HCT116 (cell line): Measurements from ENCODE around the gene CA10. TPM values are rescaled to one million over a fixed set of nuclear protein-coding genes. Genes with fewer than 3 reads are reported as not detected.

ENCODE experiments used
- ATAC-seq: fragments of 200-7000 bp; cut with Tn5 transposase; 2 replicates; pipeline ENCODE4 v1.9.1; 2020; ENCODE audit warnings: mild to moderate bottlenecking, moderate library complexity
- BruUV-seq: library from RNA; stranded (reverse); fragments of 400-500 nt; replicated peaks from 2 replicates; lab custom pipeline; 2021; lab: Mats Ljungman, UMichigan
- CTCF ChIA-PET: fragments of 300-600 bp; sonication (Branson Sonifier 250); formaldehyde crosslinking; loops from one replicate; lab custom pipeline; 2021; ENCODE audit warnings: antibody characterized with exemption; lab: Charles Lee
- POLR2A ChIA-PET: fragments of 300-600, 350-600 bp; sonication (Branson Sonifier 250); formaldehyde crosslinking; loops from one replicate; lab custom pipeline; 2021; ENCODE audit warnings: antibody characterized with exemption; lab: Charles Lee
- RAD21 ChIA-PET, 2 experiments: fragments of 300-600 bp; sonication (Branson Sonifier 250); formaldehyde crosslinking; loops; one replicate each; lab custom pipeline; 2023; ENCODE audit warnings: low total read pairs in 2 of 2; ENCODE audit not compliant: uncharacterized antibody in 2 of 2, unreplicated experiment in 2 of 2, low non-redundant PET in 1 of 2; lab: Charles Lee
- DNase-seq: peaks from one replicate; pipeline ENCODE4 v3.0.0-alpha.2; 2010; ENCODE audit warnings: low read depth, low spot score
- H2AFZ ChIP-seq: fragments of 200-600 bp; shearing (Covaris generic), sonication (generic); 2 replicates; pipeline ENCODE4 v1.6.1; 2017; ENCODE audit warnings: low read depth, mixed run types, mixed read lengths, antibody characterized with exemption, low read length; ENCODE audit not compliant: poor library complexity, severe bottlenecking
- H3K27ac ChIP-seq: 2 replicates; pipeline ENCODE4 v1.5.1; 2012; ENCODE audit warnings: low read depth, low read length
- H3K27me3 ChIP-seq: fragments of 200-600 bp; sonication (generic); 2 replicates; pipeline ENCODE4 v1.6.1; 2016; ENCODE audit warnings: mixed run types, low read length, mixed read lengths; ENCODE audit not compliant: insufficient read depth
- H3K36me3 ChIP-seq, 2 experiments: fragments of 200-500 bp in 1 of 2; fragments of 200-600 bp in 1 of 2; sonication (Bioruptor generic) in 1 of 2; sonication (generic) in 1 of 2; 2 replicates each; pipeline versions ENCODE4 v1.5.1 to v1.6.1; 2014 to 2016; ENCODE audit warnings: low read length in 2 of 2, inconsistent platforms in 1 of 2, mixed read lengths in 1 of 2, mixed run types in 1 of 2; ENCODE audit not compliant: insufficient read depth in 2 of 2, control insufficient read depth in 1 of 2
- H3K4me1 ChIP-seq, 2 experiments: fragments of 200-600 bp in 1 of 2; sonication (generic) in 1 of 2; 2 replicates each; pipeline versions ENCODE4 v1.5.1 to v1.6.1; 2012 to 2017; ENCODE audit warnings: low read length in 2 of 2, inconsistent platforms in 1 of 2, mild to moderate bottlenecking in 1 of 2, mixed read lengths in 1 of 2, mixed run types in 1 of 2, moderate library complexity in 1 of 2; ENCODE audit not compliant: insufficient read depth in 2 of 2, control insufficient read depth in 1 of 2
- H3K4me2 ChIP-seq: fragments of 200-600 bp; sonication (generic); 2 replicates; pipeline ENCODE4 v1.6.1; 2017; ENCODE audit warnings: mixed run types, low read length, mixed read lengths
- H3K4me3 ChIP-seq, 2 experiments: fragments of 200-600 bp in 1 of 2; sonication (generic) in 1 of 2; replicated peaks in 1 of 2; 2 replicates each; pipeline ENCODE4 v1.5.1; 2011 to 2016; ENCODE audit warnings: low read length in 2 of 2, control low read depth in 1 of 2, low read depth in 1 of 2, mild to moderate bottlenecking in 1 of 2, mixed read lengths in 1 of 2, mixed run types in 1 of 2
- H3K79me2 ChIP-seq: fragments of 200-600 bp; sonication (generic); 2 replicates; pipeline ENCODE4 v1.6.1; 2017; ENCODE audit warnings: mild to moderate bottlenecking, mixed run types, low read length, moderate library complexity, mixed read lengths; ENCODE audit not compliant: insufficient read depth
- H3K9ac ChIP-seq: fragments of 200-600 bp; sonication (generic); 2 replicates; pipeline ENCODE4 v1.6.1; 2016; ENCODE audit warnings: low read length, mixed read lengths
- H3K9me2 ChIP-seq: fragments of 200-600 bp; sonication (generic), shearing (Covaris generic); 2 replicates; pipeline ENCODE4 v1.6.1; 2017; ENCODE audit warnings: mixed run types, mild to moderate bottlenecking, moderate library complexity; ENCODE audit not compliant: insufficient read depth
- H3K9me3 ChIP-seq, 2 experiments: fragments of 200-500 bp in 1 of 2; fragments of 200-600 bp in 1 of 2; sonication (Bioruptor generic) in 1 of 2; sonication (generic) in 1 of 2; 2 replicates each; pipeline ENCODE4 v1.6.1; 2014 to 2017; ENCODE audit warnings: low read length in 2 of 2, mixed read lengths in 2 of 2, inconsistent platforms in 1 of 2, low read depth in 1 of 2, mild to moderate bottlenecking in 1 of 2, mixed run types in 1 of 2, moderate library complexity in 1 of 2; ENCODE audit not compliant: control insufficient read depth in 1 of 2, insufficient read depth in 1 of 2
- H4K20me1 ChIP-seq: fragments of 200-600 bp; sonication (generic), shearing (Covaris generic); 2 replicates; pipeline ENCODE4 v1.6.1; 2017; ENCODE audit warnings: mixed run types, mild to moderate bottlenecking, moderate library complexity; ENCODE audit not compliant: insufficient read depth
- CEBPB ChIP-seq: IDR thresholded peaks from 2 replicates; pipeline ENCODE4 v1.6.1; 2012; ENCODE audit warnings: low read depth
- EGR1 ChIP-seq: IDR thresholded peaks from 2 replicates; pipeline ENCODE4 v1.6.1; 2012; ENCODE audit warnings: low read depth
- EZH2phosphoT487 ChIP-seq: fragments of 200-600 bp; IDR thresholded peaks from 2 replicates; pipeline ENCODE4 v1.6.1; 2018; ENCODE audit warnings: antibody characterized with exemption, borderline replicate concordance
- REST ChIP-seq: IDR thresholded peaks from 2 replicates; pipeline ENCODE4 v1.6.1; 2012; ENCODE audit warnings: low read depth
- ZBTB33 ChIP-seq: IDR thresholded peaks from 2 replicates; pipeline ENCODE4 v1.6.1; 2011; ENCODE audit warnings: mild to moderate bottlenecking, low read length, moderate library complexity; ENCODE audit not compliant: insufficient replicate concordance; ENCODE audit errors: extremely low read depth
- intact Hi-C: fragments of 100-400 bp; cut with micrococcal nuclease; formaldehyde crosslinking; loops from 2 replicates; pipeline ENCODE4 v1.10.0; 2022
- total RNA-seq: library from RNA; stranded (reverse); gene quantifications from one replicate; pipeline ENCODE4 v1.2.1, GENCODE V29; 2021; ENCODE audit not compliant: unreplicated experiment

CA10 gene
- total RNA-seq, 1 experiment from 2014 or later: not detected

DNA sequence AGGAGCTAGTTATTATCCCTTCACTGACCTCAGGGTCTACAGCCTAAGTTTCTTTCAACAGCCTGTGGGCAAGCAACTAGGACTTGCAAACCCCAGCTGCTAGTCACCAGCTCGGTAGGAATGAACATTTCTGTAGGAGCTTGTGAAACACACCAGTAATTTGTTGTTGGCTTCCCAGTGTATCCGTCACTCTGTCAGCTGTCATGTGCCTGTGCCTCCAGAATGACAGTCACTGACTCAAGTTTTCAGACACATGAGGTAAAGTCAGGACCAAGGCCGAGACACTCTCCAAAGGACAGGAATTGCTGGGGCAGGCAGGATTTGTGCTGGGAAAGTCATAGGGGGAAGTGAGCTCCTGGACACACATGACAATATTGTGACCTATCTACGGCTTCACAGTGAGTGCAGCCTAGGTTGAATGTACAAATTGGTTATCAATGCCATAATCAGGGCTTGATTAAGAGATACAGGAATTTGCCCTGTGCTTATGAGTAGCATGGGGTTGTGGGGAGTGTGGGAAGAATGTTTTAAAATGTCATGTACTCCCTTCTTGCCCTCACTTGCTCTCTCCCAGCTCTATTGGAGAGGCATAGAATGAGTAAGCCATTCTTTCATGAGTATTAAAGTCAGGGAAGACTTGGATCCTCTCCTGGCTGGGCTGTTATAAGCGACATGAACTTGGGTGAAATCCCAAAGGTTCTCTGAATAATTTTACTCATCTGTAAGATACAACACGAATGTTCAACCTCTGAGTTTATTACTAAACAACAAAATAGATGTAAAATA lies 506.8 kb downstream of the CA10 start:
- TF ChIP-seq EGR1: no peak
- no peak for TF ChIP-seq REST
- TF ChIP-seq EZH2phosphoT487: no peak
- TF ChIP-seq ZBTB33: no peak
- TF ChIP-seq CEBPB: no peak
- TF ChIP-seq, all 23 proteins: peak for 0
- Histone ChIP-seq H3K9me2 (no peaks in the 10 kb centered on the region), H3K9me3 (no peaks in the 10 kb centered on the region), H3K4me2 (no peak overlapping the region), H3K4me3 (no peak overlapping the region), H3K27ac (no peak overlapping the region), H2AFZ (no peak overlapping the region), H3K79me2 (no peaks in the 10 kb centered on the region), H4K20me1 (no peaks in the 10 kb centered on the region; the same call in 1 of the 2 replicates), H3K36me3 (no peaks in the 10 kb centered on the region), H3K27me3 (peaks cover 81% of the 10 kb centered on the region), H3K4me1 (no peaks in the 10 kb centered on the region), H3K9ac (no peak overlapping the region)
- no peak for ATAC-seq
- BruUV-seq: no TSS peak
- RAD21 ChIA-PET: no interaction called here
- DNase-seq: no peak
- intact Hi-C loops: no loop called here
- CTCF ChIA-PET: no interaction called here
- POLR2A ChIA-PET: no interaction called here
